ENCODE results near the gene IRF3. TPM values are rescaled to one million over a fixed set of nuclear protein-coding genes. Genes with fewer than 3 reads are reported as not detected.

Gene IRF3
- total RNA-seq, 4 donors from 2014 or later: 38.8 to 61.7 (median 56.7) TPM

DNA sequence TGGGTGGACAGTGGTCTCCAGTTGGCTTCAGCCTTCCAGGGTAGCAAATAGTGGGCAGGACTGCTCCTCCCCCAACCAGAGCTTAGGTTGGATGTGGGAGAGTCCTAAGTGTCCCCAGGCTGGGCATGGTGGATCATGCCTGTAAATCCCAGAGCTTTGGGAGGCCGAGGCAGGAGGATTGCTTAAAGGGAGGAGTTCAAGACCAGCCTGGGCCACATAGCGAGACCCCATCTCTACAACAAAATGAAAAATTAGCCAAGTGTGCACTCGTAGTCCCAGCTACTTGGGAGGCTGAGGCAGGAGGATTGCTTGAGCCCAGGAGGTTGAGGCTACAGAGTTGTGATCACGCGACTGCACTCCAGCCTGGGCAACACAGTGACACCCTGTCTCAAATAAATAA is 33.1 kb downstream of the IRF3 start:
- no peak overlapping the region for H3K27ac ChIP-seq (replicated peaks in 1 of 4)
- DNase-seq (ENCODE audit: extremely low spot score): no peak
- TF ChIP-seq POLR2A (IDR thresholded peaks at IDR 0.05; ENCODE audit: low read depth) (no peak), POLR2AphosphoS5 (IDR thresholded peaks at IDR 0.05) (no peak), EP300 (IDR thresholded peaks at IDR 0.05) (no peak)
- TF ChIP-seq, protein P1, sequence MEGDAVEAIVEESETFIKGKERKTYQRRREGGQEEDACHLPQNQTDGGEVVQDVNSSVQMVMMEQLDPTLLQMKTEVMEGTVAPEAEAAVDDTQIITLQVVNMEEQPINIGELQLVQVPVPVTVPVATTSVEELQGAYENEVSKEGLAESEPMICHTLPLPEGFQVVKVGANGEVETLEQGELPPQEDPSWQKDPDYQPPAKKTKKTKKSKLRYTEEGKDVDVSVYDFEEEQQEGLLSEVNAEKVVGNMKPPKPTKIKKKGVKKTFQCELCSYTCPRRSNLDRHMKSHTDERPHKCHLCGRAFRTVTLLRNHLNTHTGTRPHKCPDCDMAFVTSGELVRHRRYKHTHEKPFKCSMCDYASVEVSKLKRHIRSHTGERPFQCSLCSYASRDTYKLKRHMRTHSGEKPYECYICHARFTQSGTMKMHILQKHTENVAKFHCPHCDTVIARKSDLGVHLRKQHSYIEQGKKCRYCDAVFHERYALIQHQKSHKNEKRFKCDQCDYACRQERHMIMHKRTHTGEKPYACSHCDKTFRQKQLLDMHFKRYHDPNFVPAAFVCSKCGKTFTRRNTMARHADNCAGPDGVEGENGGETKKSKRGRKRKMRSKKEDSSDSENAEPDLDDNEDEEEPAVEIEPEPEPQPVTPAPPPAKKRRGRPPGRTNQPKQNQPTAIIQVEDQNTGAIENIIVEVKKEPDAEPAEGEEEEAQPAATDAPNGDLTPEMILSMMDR (IDR thresholded peaks at IDR 0.05): no peak
- 92% methylated on average over 4 of the region's 5 CpGs for WGBS
- intact Hi-C loops (cut with DNase I): no loop called here
- H3K9me3 ChIP-seq: no peaks in the 10 kb centered on the region
- no peak overlapping the region for H3K4me3 ChIP-seq
- no peaks in the 10 kb centered on the region for H3K27me3 ChIP-seq
- H3K4me1 ChIP-seq: peaks cover 36 to 54% (median 50%) of the 10 kb centered on the region in 4 donors
- peaks cover 4 to 32% (median 24%) of the 10 kb centered on the region in 4 donors for H3K36me3 ChIP-seq

- no peak for DNase-seq (ENCODE audit: extremely low spot score)
- intact Hi-C loops (cut with DNase I): no loop called here
- WGBS: 85% methylated on average over 15 of the region's 19 CpGs
Measured at GRCh38 chr19:49631610-49632192, 34.0 kb downstream of the IRF3 start.

GRCh38 chr19:49631014-49631588 is 34.6 kb downstream of the IRF3 start:
- no peak for DNase-seq (ENCODE audit: extremely low spot score)
- H3K4me1 ChIP-seq: peaks cover 25 to 39% (median 36%) of the 10 kb centered on the region in 4 donors
- H3K4me3 ChIP-seq: no peak overlapping the region
- H3K9me3 ChIP-seq: no peaks in the 10 kb centered on the region
- no peaks in the 10 kb centered on the region for H3K27me3 ChIP-seq
- H3K27ac ChIP-seq (replicated peaks in 1 of 4): peak overlapping the region in 2 of 4 donors; percentile 24 to 50
- intact Hi-C loops (cut with DNase I): no loop called here
- WGBS: 38% methylated on average over 9 of the region's 9 CpGs
- H3K36me3 ChIP-seq: peaks cover 11 to 38% (median 28%) of the 10 kb centered on the region in 4 donors
- TF ChIP-seq POLR2AphosphoS5 (IDR thresholded peaks at IDR 0.05) (peak in 1 of 2 donors; percentile 42), POLR2A (IDR thresholded peaks at IDR 0.05; ENCODE audit: low read depth) (no peak), EP300 (IDR thresholded peaks at IDR 0.05) (no peak)
- TF ChIP-seq, protein P1 (IDR thresholded peaks at IDR 0.05): no peak

More at GRCh38 chr19:49631610-49632192, 34.0 kb downstream of the IRF3 start:
- Histone ChIP-seq H3K27ac (replicated peaks in 1 of 4) (no peak overlapping the region), H3K4me1 (peaks cover 30 to 45% (median 42%) of the 10 kb centered on the region in 4 donors), H3K36me3 (peaks cover 5 to 38% (median 28%) of the 10 kb centered on the region in 4 donors), H3K27me3 (no peaks in the 10 kb centered on the region), H3K9me3 (no peaks in the 10 kb centered on the region), H3K4me3 (no peak overlapping the region)
- no peak for TF ChIP-seq EP300 (IDR thresholded peaks at IDR 0.05)
- no peak for TF ChIP-seq POLR2A (IDR thresholded peaks at IDR 0.05; ENCODE audit: low read depth)
- TF ChIP-seq, protein P1 (IDR thresholded peaks at IDR 0.05): no peak
- TF ChIP-seq POLR2AphosphoS5 (IDR thresholded peaks at IDR 0.05): no peak

- Histone ChIP-seq H3K36me3 (peaks cover 21 to 38% (median 28%) of the 10 kb centered on the region in 4 donors), H3K4me3 (no peak overlapping the region), H3K9me3 (no peaks in the 10 kb centered on the region), H3K27ac (replicated peaks in 1 of 4) (no peak overlapping the region), H3K4me1 (peaks cover 14 to 27% (median 26%) of the 10 kb centered on the region in 4 donors), H3K27me3 (no peaks in the 10 kb centered on the region)
- 83% methylated on average over 9 of the region's 9 CpGs for WGBS
- no peak for TF ChIP-seq POLR2AphosphoS5 (IDR thresholded peaks at IDR 0.05)
- no peak for TF ChIP-seq EP300 (IDR thresholded peaks at IDR 0.05)
- no peak for TF ChIP-seq POLR2A (IDR thresholded peaks at IDR 0.05; ENCODE audit: low read depth)
- TF ChIP-seq, protein P1 (IDR thresholded peaks at IDR 0.05): no peak
- intact Hi-C loops (cut with DNase I): no loop called here
- DNase-seq (ENCODE audit: extremely low spot score): no peak
Measured at GRCh38 chr19:49629659-49630058, 36.0 kb downstream of the IRF3 start.

Measured in esophagus muscularis mucosa (tissue), 4 donors.